H9 (cell line): Measurements from ENCODE around the gene CCNG1. TPM values are rescaled to one million over a fixed set of nuclear protein-coding genes. Genes with fewer than 3 reads are reported as not detected.
A peak's percentile ranks its signal among the peaks of the same experiment; 100 is the strongest.

Experiments used
- DNase-seq: peaks from one replicate; pipeline ENCODE4 v3.0.0-alpha.2; 2017
- H2AFZ ChIP-seq: one replicate; pipeline ENCODE4 v1.6.1; 2013; ENCODE audit warnings: mild to moderate bottlenecking, low read length, control low read depth, moderate library complexity
- H2AK5ac ChIP-seq: 2 replicates; pipeline ENCODE4 v1.6.1; 2013; ENCODE audit warnings: low read length, control low read depth, mixed read lengths; ENCODE audit not compliant: insufficient read length
- H2BK120ac ChIP-seq: one replicate; pipeline ENCODE4 v1.6.1; 2013; ENCODE audit warnings: low read depth, mild to moderate bottlenecking, low read length, control low read depth, inconsistent platforms; ENCODE audit not compliant: poor library complexity, severe bottlenecking
- H2BK12ac ChIP-seq: 2 replicates; pipeline ENCODE4 v1.6.1; 2013; ENCODE audit warnings: low read length, control low read depth, mixed read lengths, low read depth; ENCODE audit not compliant: insufficient read length
- H2BK15ac ChIP-seq: 2 replicates; pipeline ENCODE4 v1.6.1; 2013; ENCODE audit warnings: low read depth, low read length, control low read depth
- H2BK20ac ChIP-seq: one replicate; pipeline ENCODE4 v1.6.1; 2013; ENCODE audit warnings: low read depth, mild to moderate bottlenecking, low read length, control low read depth, inconsistent platforms; ENCODE audit not compliant: poor library complexity, severe bottlenecking
- H2BK5ac ChIP-seq: 2 replicates; pipeline ENCODE4 v1.6.1; 2013; ENCODE audit warnings: low read length, control low read depth, mixed read lengths; ENCODE audit not compliant: insufficient read length
- H3K14ac ChIP-seq: 2 replicates; pipeline ENCODE4 v1.6.1; 2013; ENCODE audit warnings: low read length, control low read depth; ENCODE audit not compliant: insufficient read depth
- H3K18ac ChIP-seq: 2 replicates; pipeline ENCODE4 v1.6.1; 2013; ENCODE audit warnings: low read depth, mild to moderate bottlenecking, mixed read lengths, low read length, control low read depth; ENCODE audit not compliant: insufficient read length
- H3K23ac ChIP-seq: 2 replicates; pipeline ENCODE4 v1.6.1; 2013; ENCODE audit warnings: low read length, control low read depth, mixed read lengths, low read depth; ENCODE audit not compliant: insufficient read length
- H3K23me2 ChIP-seq: 2 replicates; pipeline ENCODE4 v1.6.1; 2013; ENCODE audit warnings: low read depth, mild to moderate bottlenecking, mixed read lengths, low read length, control low read depth; ENCODE audit not compliant: insufficient read length, poor library complexity, severe bottlenecking
- H3K27ac ChIP-seq: 2 replicates; pipeline ENCODE4 v1.5.1; 2013; ENCODE audit warnings: low read length, control low read depth, mixed read lengths, low read depth; ENCODE audit not compliant: insufficient read length
- H3K27me3 ChIP-seq: 2 replicates; pipeline ENCODE4 v1.6.1; 2013; ENCODE audit warnings: low read length, control low read depth, inconsistent platforms; ENCODE audit not compliant: insufficient read depth
- H3K4ac ChIP-seq: 2 replicates; pipeline ENCODE4 v1.6.1; 2013; ENCODE audit warnings: low read depth, mild to moderate bottlenecking, control low read depth, inconsistent platforms, low read length, moderate library complexity
- H3K4me1 ChIP-seq: 2 replicates; pipeline ENCODE4 v1.6.1; 2013; ENCODE audit warnings: low read length, control low read depth, inconsistent platforms; ENCODE audit not compliant: insufficient read depth
- H3K4me2 ChIP-seq: 2 replicates; pipeline ENCODE4 v1.6.1; 2013; ENCODE audit warnings: low read length, control low read depth, mixed read lengths; ENCODE audit not compliant: insufficient read length, insufficient read depth
- H3K56ac ChIP-seq: 2 replicates; pipeline ENCODE4 v1.6.1; 2013; ENCODE audit warnings: low read depth, mild to moderate bottlenecking, mixed read lengths, low read length, control low read depth; ENCODE audit not compliant: insufficient read length
- H3K79me1 ChIP-seq: 2 replicates; pipeline ENCODE4 v1.6.1; 2013; ENCODE audit warnings: low read depth, mild to moderate bottlenecking, moderate library complexity, low read length, control low read depth, inconsistent platforms; ENCODE audit not compliant: insufficient read depth, poor library complexity, severe bottlenecking
- H3K79me2 ChIP-seq: 2 replicates; pipeline ENCODE4 v1.6.1; 2013; ENCODE audit warnings: low read length, control low read depth, inconsistent platforms; ENCODE audit not compliant: insufficient read depth
- H3K9ac ChIP-seq: 2 replicates; pipeline ENCODE4 v1.6.1; 2013; ENCODE audit warnings: low read length, control low read depth, mixed read lengths; ENCODE audit not compliant: insufficient read length; ENCODE audit errors: extremely low read depth
- H3K9me3 ChIP-seq: one replicate; pipeline ENCODE4 v1.6.1; 2013; ENCODE audit warnings: low read depth, low read length, inconsistent platforms; ENCODE audit not compliant: control insufficient read depth
- H3T11ph ChIP-seq: one replicate; pipeline ENCODE4 v1.6.1; 2013; ENCODE audit warnings: mild to moderate bottlenecking, low read length, control low read depth, inconsistent platforms
- H4K20me1 ChIP-seq: one replicate; pipeline ENCODE4 v1.6.1; 2013; ENCODE audit not compliant: control insufficient read depth, insufficient read length, insufficient read depth
- H4K5ac ChIP-seq: 2 replicates; pipeline ENCODE4 v1.6.1; 2013; ENCODE audit warnings: low read depth, mild to moderate bottlenecking, mixed read lengths, low read length, control low read depth; ENCODE audit not compliant: insufficient read length
- H4K8ac ChIP-seq: replicated peaks from 2 replicates; pipeline ENCODE4 v1.6.1; 2013; ENCODE audit warnings: low read length, control low read depth, mixed read lengths, low read depth; ENCODE audit not compliant: insufficient read length
- H4K91ac ChIP-seq: 2 replicates; pipeline ENCODE4 v1.6.1; 2013; ENCODE audit warnings: low read depth, mild to moderate bottlenecking, moderate library complexity, mixed read lengths, low read length, control low read depth; ENCODE audit not compliant: insufficient read length
- H3K27ac Mint-ChIP-seq, 3 experiments: 2 replicates in 2 of 3; 3 replicates in 1 of 3; pipeline ENCODE4 v1.8.0; 2020 to 2021; ENCODE audit warnings: mixed read lengths in 3 of 3, mild to moderate bottlenecking in 1 of 3, moderate library complexity in 1 of 3
- H3K27me3 Mint-ChIP-seq: 2 replicates; pipeline ENCODE4 v1.8.0; 2021; ENCODE audit warnings: low read depth, mild to moderate bottlenecking, moderate library complexity, mixed read lengths
- H3K36me3 Mint-ChIP-seq, 3 experiments: 2 replicates in 2 of 3; 3 replicates in 1 of 3; pipeline ENCODE4 v1.8.0; 2020 to 2021; ENCODE audit warnings: low read depth in 3 of 3, mixed read lengths in 3 of 3; ENCODE audit not compliant: insufficient read depth in 1 of 3
- H3K4me1 Mint-ChIP-seq, 2 experiments: 2 replicates each; pipeline ENCODE4 v1.8.0; 2020; ENCODE audit warnings: mixed read lengths in 2 of 2
- H3K4me3 Mint-ChIP-seq, 2 experiments: 2 replicates in 1 of 2; 3 replicates in 1 of 2; pipeline ENCODE4 v1.8.0; 2020 to 2021; ENCODE audit warnings: mild to moderate bottlenecking in 2 of 2, mixed read lengths in 2 of 2, moderate library complexity in 1 of 2
- H3K9me3 Mint-ChIP-seq, 2 experiments: 2 replicates in 1 of 2; 3 replicates in 1 of 2; pipeline ENCODE4 v1.8.0; 2020; ENCODE audit warnings: mild to moderate bottlenecking in 2 of 2, mixed read lengths in 2 of 2, moderate library complexity in 1 of 2
- WGBS: extraction: QIAGEN DNeasy Blood & Tissue Kit; methylation state at CpG from one replicate; pipeline ENCODE4 v1.1.7; 2013; ENCODE audit warnings: missing lambda C conversion rate, low lambda C conversion rate, mixed read lengths; ENCODE audit not compliant: insufficient read length; ENCODE audit errors: extremely low coverage; 5-methylcytosine and 5-hydroxymethylcytosine counted together
- total RNA-seq: library from RNA; stranded (reverse); gene quantifications from 2 replicates; pipeline ENCODE4 v1.2.1, GENCODE V29; 2021
- TF ChIP-seq, protein P1 (sequence below): fragments of 200-600 bp; sonication (generic); conservative IDR thresholded peaks from 3 replicates; pipeline ENCODE4 v1.8.0; 2021; ENCODE audit warnings: antibody characterized with exemption, mild to moderate bottlenecking

CCNG1 gene
- total RNA-seq, 1 experiment from 2014 or later, result 521 TPM

- TF ChIP-seq, protein P1, sequence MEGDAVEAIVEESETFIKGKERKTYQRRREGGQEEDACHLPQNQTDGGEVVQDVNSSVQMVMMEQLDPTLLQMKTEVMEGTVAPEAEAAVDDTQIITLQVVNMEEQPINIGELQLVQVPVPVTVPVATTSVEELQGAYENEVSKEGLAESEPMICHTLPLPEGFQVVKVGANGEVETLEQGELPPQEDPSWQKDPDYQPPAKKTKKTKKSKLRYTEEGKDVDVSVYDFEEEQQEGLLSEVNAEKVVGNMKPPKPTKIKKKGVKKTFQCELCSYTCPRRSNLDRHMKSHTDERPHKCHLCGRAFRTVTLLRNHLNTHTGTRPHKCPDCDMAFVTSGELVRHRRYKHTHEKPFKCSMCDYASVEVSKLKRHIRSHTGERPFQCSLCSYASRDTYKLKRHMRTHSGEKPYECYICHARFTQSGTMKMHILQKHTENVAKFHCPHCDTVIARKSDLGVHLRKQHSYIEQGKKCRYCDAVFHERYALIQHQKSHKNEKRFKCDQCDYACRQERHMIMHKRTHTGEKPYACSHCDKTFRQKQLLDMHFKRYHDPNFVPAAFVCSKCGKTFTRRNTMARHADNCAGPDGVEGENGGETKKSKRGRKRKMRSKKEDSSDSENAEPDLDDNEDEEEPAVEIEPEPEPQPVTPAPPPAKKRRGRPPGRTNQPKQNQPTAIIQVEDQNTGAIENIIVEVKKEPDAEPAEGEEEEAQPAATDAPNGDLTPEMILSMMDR, result peak; percentile 32; the same call in 2 of the 3 replicates
- peaks cover 4% of the 10 kb centered on the region for H3K79me1 ChIP-seq
- H4K91ac ChIP-seq, result no peak within 1 kb of the TSS
- H3K27ac ChIP-seq, result peak within 1 kb of the TSS; percentile 98
- H3K4me1 Mint-ChIP-seq, result peaks cover 11 to 25% of the 10 kb centered on the region in 2 experiments
- H3T11ph ChIP-seq, result peak within 1 kb of the TSS; percentile 40
- no peak within 1 kb of the TSS for H4K8ac ChIP-seq
- peak within 1 kb of the TSS; percentile 87 for H4K5ac ChIP-seq
- H2BK5ac ChIP-seq, result peak within 1 kb of the TSS; percentile 66
- H2BK120ac ChIP-seq, result no peak within 1 kb of the TSS
- no peak within 1 kb of the TSS for H2BK15ac ChIP-seq
- no peak within 1 kb of the TSS for H2AK5ac ChIP-seq
- H3K4me3 Mint-ChIP-seq, result peak within 1 kb of the TSS; percentile 93 to 99
- H3K4me2 ChIP-seq, result peak within 1 kb of the TSS; percentile 93
- no peaks in the 10 kb centered on the region; the same call in 1 of the 2 replicates for H3K79me2 ChIP-seq
- H3K4ac ChIP-seq, result peak within 1 kb of the TSS; percentile 79; the same call in 1 of the 2 replicates
- H3K18ac ChIP-seq, result peak within 1 kb of the TSS; percentile 91
- no peaks in the 10 kb centered on the region; the same call in 1 of the 2 replicates for H3K27me3 ChIP-seq
- H3K27me3 Mint-ChIP-seq, result peaks cover 3% of the 10 kb centered on the region; the same call in 1 of the 2 replicates
- H3K9me3 ChIP-seq, result no peaks in the 10 kb centered on the region
- H2BK12ac ChIP-seq, result peak within 1 kb of the TSS; percentile 45
- peak within 1 kb of the TSS; percentile 99 for H3K9ac ChIP-seq
- no peaks in the 10 kb centered on the region for H4K20me1 ChIP-seq
- no peaks in the 10 kb centered on the region for H3K9me3 Mint-ChIP-seq
- peak within 1 kb of the TSS; percentile 98 for H3K56ac ChIP-seq
- no peak within 1 kb of the TSS for H2AFZ ChIP-seq
- peak within 1 kb of the TSS; percentile 99 to 100 (median 100) for H3K27ac Mint-ChIP-seq
- H3K23ac ChIP-seq, result peak within 1 kb of the TSS; percentile 37
- H3K36me3 Mint-ChIP-seq, result peaks cover 26 to 45% (median 33%) of the 10 kb centered on the region in 3 experiments
- WGBS, result no CpG with 5 or more reads among the region's 59 CpGs
- no peak within 1 kb of the TSS for H2BK20ac ChIP-seq
- H3K4me1 ChIP-seq, result no peaks in the 10 kb centered on the region
- peak within 1 kb of the TSS; percentile 86 for H3K14ac ChIP-seq
- peaks cover 4% of the 10 kb centered on the region for H3K23me2 ChIP-seq
- DNase-seq, result peak; percentile 99
Measured at GRCh38 chr5:163459819-163460561, 22.6 kb downstream of the CCNG1 start, which contains the start of gene NUDCD2. Gene NUDCD2, minus strand, starts transcription at chr5:163460102. Its CDS starts 52 bp downstream, at chr5:163460050.
